HG02943 (cell line): Measurements from ENCODE around the gene EIF4E2.
"Not testable (repeated sequence)": the region's sequence is repeated elsewhere in the genome, so short reads cannot be mapped to it uniquely, and the experiment has no call there.

ENCODE experiments used
- ATAC-seq: cut with Tn5 transposase; IDR thresholded peaks from one replicate; pipeline ENCODE4 v1.9.1; 2021; ENCODE audit warnings: mild to moderate bottlenecking, low read depth, moderate library complexity; ENCODE audit not compliant: unreplicated experiment

Gene EIF4E2

GRCh38 chr2:232521959-232522622 lies 28.4 kb upstream of the EIF4E2 start:
- no peak for ATAC-seq

- ATAC-seq = no peak
These were observed 27.7 kb upstream of the EIF4E2 start for GRCh38 chr2:232522623-232523401.

- ATAC-seq = no peak
These were observed 27.1 kb upstream of the EIF4E2 start for GRCh38 chr2:232523402-232523681.

GRCh38 chr2:232523682-232524597 lies 26.5 kb upstream of the EIF4E2 start:
- no peak for ATAC-seq

GRCh38 chr2:232524771-232525170 lies 25.7 kb upstream of the EIF4E2 start:
- no peak for ATAC-seq

GRCh38 chr2:232525199-232525598 lies 25.3 kb upstream of the EIF4E2 start:
- no peak for ATAC-seq

GRCh38 chr2:232525791-232526371 lies 24.6 kb upstream of the EIF4E2 start, which contains the start of gene CHRND:
CHRND (plus strand) TSS chr2:232526160; CDS start chr2:232526216, 56 bp downstream.
- ATAC-seq = no peak

GRCh38 chr2:232526372-232526941 lies 24.0 kb upstream of the EIF4E2 start:
- no peak for ATAC-seq

GRCh38 chr2:232527905-232528470 lies 22.5 kb upstream of the EIF4E2 start:
- ATAC-seq = no peak

GRCh38 chr2:232528746-232529460 lies 21.6 kb upstream of the EIF4E2 start:
- no peak for ATAC-seq

- no peak for ATAC-seq
These were observed 20.5 kb upstream of the EIF4E2 start for GRCh38 chr2:232529806-232530547.

GRCh38 chr2:232530626-232531260 lies 19.7 kb upstream of the EIF4E2 start:
- ATAC-seq = no peak

- no peak for ATAC-seq
These were observed 18.1 kb upstream of the EIF4E2 start for GRCh38 chr2:232532419-232532818.

GRCh38 chr2:232532821-232533220 lies 17.7 kb upstream of the EIF4E2 start:
- ATAC-seq = not testable (repeated sequence)

- no peak for ATAC-seq
These were observed 16.4 kb upstream of the EIF4E2 start for GRCh38 chr2:232533944-232534710.

- no peak for ATAC-seq
These were observed 15.4 kb upstream of the EIF4E2 start for GRCh38 chr2:232534940-232535651.
